Measurements from ENCODE around the gene IL1RAPL1.

The IL1RAPL1 gene

GRCh38 chrX:29225670-29226069, 638.4 kb downstream of the IL1RAPL1 start:
- Histone ChIP-seq H3K4me3 (ENCODE audit: low read depth in 1 of 2, low read length in 1 of 2) (no peak overlapping the region), H3K27ac (no peak overlapping the region), H3K36me3 (no peaks in the 10 kb centered on the region), H3K9me3 (no peaks in the 10 kb centered on the region), H3K27me3 (no peaks in the 10 kb centered on the region), H3K4me1 (ENCODE audit: control insufficient read depth in 1 of 2, insufficient read depth in 1 of 2, low read depth in 1 of 2, low read length in 1 of 2) (no peaks in the 10 kb centered on the region)
- TF ChIP-seq CTCF (IDR thresholded peaks at IDR 0.05): no peak

- H3K36me3 ChIP-seq: no peaks in the 10 kb centered on the region
These were observed 642.6 kb downstream of the IL1RAPL1 start for GRCh38 chrX:29229802-29230201.

GRCh38 chrX:29231800-29232199, 644.6 kb downstream of the IL1RAPL1 start:
- Histone ChIP-seq H3K27me3 (no peaks in the 10 kb centered on the region), H3K4me3 (ENCODE audit: low read depth in 1 of 2, low read length in 1 of 2) (no peak overlapping the region), H3K9me3 (no peaks in the 10 kb centered on the region), H3K4me1 (ENCODE audit: control insufficient read depth in 1 of 2, insufficient read depth in 1 of 2, low read depth in 1 of 2, low read length in 1 of 2) (no peaks in the 10 kb centered on the region), H3K36me3 (no peaks in the 10 kb centered on the region), H3K27ac (no peak overlapping the region)
- no peak for TF ChIP-seq CTCF (IDR thresholded peaks at IDR 0.05)

More at GRCh38 chrX:29229802-29230201, 642.6 kb downstream of the IL1RAPL1 start:
- H3K27me3 ChIP-seq: no peaks in the 10 kb centered on the region
- H3K4me1 ChIP-seq (ENCODE audit: control insufficient read depth in 1 of 2, insufficient read depth in 1 of 2, low read depth in 1 of 2, low read length in 1 of 2): no peaks in the 10 kb centered on the region
- H3K4me3 ChIP-seq (ENCODE audit: low read depth in 1 of 2, low read length in 1 of 2): no peak overlapping the region
- H3K9me3 ChIP-seq: no peaks in the 10 kb centered on the region
- no peak overlapping the region for H3K27ac ChIP-seq
- TF ChIP-seq CTCF (IDR thresholded peaks at IDR 0.05): no peak

GRCh38 chrX:29233592-29234183, 646.4 kb downstream of the IL1RAPL1 start:
- Histone ChIP-seq H3K36me3 (no peaks in the 10 kb centered on the region), H3K27ac (no peak overlapping the region), H3K4me1 (ENCODE audit: control insufficient read depth in 1 of 2, insufficient read depth in 1 of 2, low read depth in 1 of 2, low read length in 1 of 2) (no peaks in the 10 kb centered on the region), H3K4me3 (ENCODE audit: low read depth in 1 of 2, low read length in 1 of 2) (no peak overlapping the region), H3K27me3 (no peaks in the 10 kb centered on the region), H3K9me3 (no peaks in the 10 kb centered on the region)
- no peak for TF ChIP-seq CTCF (IDR thresholded peaks at IDR 0.05)

GRCh38 chrX:29237972-29238371, 650.7 kb downstream of the IL1RAPL1 start:
- Histone ChIP-seq H3K9me3 (no peaks in the 10 kb centered on the region), H3K4me3 (ENCODE audit: low read depth in 1 of 2, low read length in 1 of 2) (no peak overlapping the region), H3K36me3 (no peaks in the 10 kb centered on the region), H3K27me3 (no peaks in the 10 kb centered on the region), H3K4me1 (ENCODE audit: control insufficient read depth in 1 of 2, insufficient read depth in 1 of 2, low read depth in 1 of 2, low read length in 1 of 2) (no peaks in the 10 kb centered on the region), H3K27ac (no peak overlapping the region)
- no peak for TF ChIP-seq CTCF (IDR thresholded peaks at IDR 0.05)

All from neutrophil (primary cell).